Smooth muscle cell (in vitro differentiated cells): ENCODE results near the gene KAT6B. TPM values are rescaled to one million over a fixed set of nuclear protein-coding genes. Genes with fewer than 3 reads are reported as not detected.

Source experiments
- DNase-seq: peaks from one replicate; lab custom pipeline; 2025; ENCODE audit not compliant: unreplicated experiment; lab: John Stamatoyannopoulos, UW
- H2AFZ ChIP-seq: fragments of 200-600 bp; sonication (generic); 2 replicates; pipeline ENCODE4 v1.6.0; 2016; ENCODE audit warnings: antibody characterized with exemption, low read depth, mild to moderate bottlenecking
- H3F3A ChIP-seq: fragments of 200-600 bp; sonication (generic); 2 replicates; pipeline ENCODE4 v1.6.0; 2017; ENCODE audit warnings: antibody characterized with exemption, low read depth
- H3K27ac ChIP-seq: fragments of 200-600 bp; sonication (generic); 2 replicates; pipeline ENCODE4 v1.5.1; 2016; ENCODE audit warnings: low read depth, mild to moderate bottlenecking
- H3K27me3 ChIP-seq: fragments of 200-600 bp; sonication (generic); 2 replicates; pipeline ENCODE4 v1.6.1; 2016; ENCODE audit warnings: low read depth, mild to moderate bottlenecking
- H3K36me3 ChIP-seq: fragments of 200-600 bp; sonication (generic); 2 replicates; pipeline ENCODE4 v1.5.1; 2016; ENCODE audit warnings: low read depth
- H3K4me1 ChIP-seq: fragments of 200-600 bp; sonication (generic); 2 replicates; pipeline ENCODE4 v1.5.1; 2016; ENCODE audit warnings: low read depth
- H3K4me2 ChIP-seq: fragments of 200-600 bp; sonication (generic); 2 replicates; pipeline ENCODE4 v1.6.0; 2016; ENCODE audit warnings: mild to moderate bottlenecking
- H3K4me3 ChIP-seq: fragments of 200-600 bp; sonication (generic); 2 replicates; pipeline ENCODE4 v1.5.1; 2016; ENCODE audit warnings: mild to moderate bottlenecking
- H3K79me2 ChIP-seq: fragments of 200-600 bp; sonication (generic); 2 replicates; pipeline ENCODE4 v1.6.0; 2016; ENCODE audit warnings: low read depth, mild to moderate bottlenecking
- H3K9ac ChIP-seq: fragments of 200-600 bp; sonication (generic); 2 replicates; pipeline ENCODE4 v1.6.0; 2016; ENCODE audit warnings: low read depth
- H3K9me3 ChIP-seq: fragments of 200-600 bp; sonication (generic); replicated peaks from 2 replicates; pipeline ENCODE4 v1.5.1; 2016; ENCODE audit warnings: low read depth
- H4K20me1 ChIP-seq: fragments of 200-600 bp; sonication (generic); 2 replicates; pipeline ENCODE4 v1.6.0; 2016; ENCODE audit warnings: low read depth
- WGBS: methylation state at CpG from one replicate; pipeline ENCODE4 v1.1.7; 2016; ENCODE audit warnings: low lambda C conversion rate; 5-methylcytosine and 5-hydroxymethylcytosine counted together
- polyA plus RNA-seq: library from polyadenylated mRNA; unstranded; fragments of >200 nt; fragmentation: Nextera tagmentation; extraction: Ambion mirVana; gene quantifications from 2 replicates; pipeline ENCODE4 v1.2.1, GENCODE V29; 2016
- total RNA-seq: library from RNA; depleted of rRNA; stranded (reverse); fragments of >200 nt; gene quantifications from 2 replicates; pipeline ENCODE4 v1.2.3, GENCODE V29; 2014
- TF ChIP-seq, protein P1 (sequence below): fragments of 200-600 bp; sonication (generic); IDR thresholded peaks from 2 replicates; pipeline ENCODE4 v1.5.1; 2017; ENCODE audit warnings: borderline replicate concordance, mild to moderate bottlenecking, antibody characterized with exemption; ENCODE audit not compliant: insufficient read depth, poor library complexity, severe bottlenecking

The KAT6B gene
- total and polyA plus RNA-seq, 2 experiments from 2014 or later = 9.0 to 19.8 TPM

DNA sequence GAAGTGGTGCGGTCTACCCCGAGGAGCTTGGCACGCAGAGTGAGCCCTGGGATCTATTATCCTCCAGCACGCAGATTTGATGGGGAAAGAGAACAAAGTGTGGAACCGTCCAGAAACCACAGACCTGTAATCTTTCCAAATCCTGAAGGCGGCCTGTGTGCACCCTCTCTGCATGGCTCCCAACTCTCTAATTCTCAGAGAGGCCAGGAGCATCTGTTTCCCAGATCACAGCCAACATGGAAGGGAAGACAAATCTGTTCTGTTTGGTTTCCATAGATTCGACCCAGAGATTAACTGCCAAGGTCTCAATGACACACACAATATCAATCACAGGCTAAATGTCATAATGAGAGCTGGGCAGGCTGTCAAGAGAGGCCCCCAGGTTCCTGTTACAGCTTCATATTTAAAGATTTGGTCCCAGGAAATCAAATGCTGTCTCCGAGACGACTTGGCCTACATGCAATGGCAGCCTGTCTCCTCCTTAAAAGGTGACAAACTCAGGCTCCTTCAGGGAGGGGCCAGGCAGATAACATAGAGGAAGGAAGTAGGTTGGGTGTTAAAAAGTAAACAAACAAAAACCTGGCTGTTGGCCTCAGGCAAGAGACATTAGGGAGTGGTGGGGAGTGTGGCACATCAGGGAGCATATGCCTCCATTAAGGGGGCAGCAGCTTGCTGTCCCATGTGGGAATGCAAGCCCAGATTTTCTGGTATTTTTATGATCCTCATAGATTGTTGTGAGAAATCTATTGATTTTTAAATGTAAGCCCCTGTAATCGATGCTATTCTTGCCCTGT is 236.3 kb downstream of the KAT6B start:
- Histone ChIP-seq H3K36me3 (no peaks in the 10 kb centered on the region), H3F3A (no peaks in the 10 kb centered on the region), H3K27ac (no peak overlapping the region), H2AFZ (no peak overlapping the region), H3K4me3 (no peak overlapping the region), H3K9ac (no peak overlapping the region), H3K4me2 (no peak overlapping the region), H3K9me3 (no peaks in the 10 kb centered on the region), H3K27me3 (no peaks in the 10 kb centered on the region), H4K20me1 (no peaks in the 10 kb centered on the region), H3K4me1 (no peaks in the 10 kb centered on the region), H3K79me2 (no peaks in the 10 kb centered on the region)
- TF ChIP-seq, protein P1, sequence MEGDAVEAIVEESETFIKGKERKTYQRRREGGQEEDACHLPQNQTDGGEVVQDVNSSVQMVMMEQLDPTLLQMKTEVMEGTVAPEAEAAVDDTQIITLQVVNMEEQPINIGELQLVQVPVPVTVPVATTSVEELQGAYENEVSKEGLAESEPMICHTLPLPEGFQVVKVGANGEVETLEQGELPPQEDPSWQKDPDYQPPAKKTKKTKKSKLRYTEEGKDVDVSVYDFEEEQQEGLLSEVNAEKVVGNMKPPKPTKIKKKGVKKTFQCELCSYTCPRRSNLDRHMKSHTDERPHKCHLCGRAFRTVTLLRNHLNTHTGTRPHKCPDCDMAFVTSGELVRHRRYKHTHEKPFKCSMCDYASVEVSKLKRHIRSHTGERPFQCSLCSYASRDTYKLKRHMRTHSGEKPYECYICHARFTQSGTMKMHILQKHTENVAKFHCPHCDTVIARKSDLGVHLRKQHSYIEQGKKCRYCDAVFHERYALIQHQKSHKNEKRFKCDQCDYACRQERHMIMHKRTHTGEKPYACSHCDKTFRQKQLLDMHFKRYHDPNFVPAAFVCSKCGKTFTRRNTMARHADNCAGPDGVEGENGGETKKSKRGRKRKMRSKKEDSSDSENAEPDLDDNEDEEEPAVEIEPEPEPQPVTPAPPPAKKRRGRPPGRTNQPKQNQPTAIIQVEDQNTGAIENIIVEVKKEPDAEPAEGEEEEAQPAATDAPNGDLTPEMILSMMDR = no peak
- no peak for DNase-seq
- 86% methylated on average over 10 of the region's 10 CpGs for WGBS

DNA sequence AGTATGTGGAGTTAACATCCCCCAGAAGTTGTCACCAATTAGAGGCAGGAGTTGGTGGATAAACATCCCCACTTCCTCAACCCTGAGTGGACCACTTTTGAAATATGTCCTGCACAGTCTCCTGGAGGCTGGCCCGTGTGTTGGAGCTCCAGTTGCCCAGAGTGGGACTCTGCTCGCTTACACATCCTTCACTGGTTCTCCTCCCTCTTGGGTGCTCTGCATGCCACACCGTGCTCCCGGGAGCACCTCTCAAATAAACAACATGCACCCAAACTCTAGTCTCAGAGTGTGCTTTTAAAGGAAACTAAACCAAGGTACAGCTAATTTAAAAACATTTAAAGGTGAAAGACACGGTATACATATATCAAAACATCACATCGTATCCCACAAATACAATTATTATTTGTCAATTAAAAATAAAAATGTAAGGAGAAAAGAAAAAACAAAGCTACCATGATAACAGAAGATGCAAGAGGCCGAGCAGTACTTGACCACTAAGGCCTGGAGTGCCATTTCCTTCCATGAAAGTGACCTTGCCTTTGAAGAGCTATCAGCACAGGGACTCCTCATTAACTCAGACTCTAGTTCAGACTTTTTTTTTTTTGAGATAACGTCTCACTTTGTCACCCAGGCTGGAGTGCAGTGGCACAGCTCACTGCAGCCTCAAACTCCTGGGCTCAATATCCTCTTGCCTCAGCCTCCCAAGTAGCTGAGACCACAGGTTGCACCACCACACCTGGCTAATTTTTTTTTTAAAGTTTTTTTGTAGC is 237.2 kb downstream of the KAT6B start:
- Histone ChIP-seq H3K9ac (no peak overlapping the region), H3K4me2 (no peak overlapping the region), H3K4me3 (no peak overlapping the region), H3K9me3 (no peaks in the 10 kb centered on the region), H3K27me3 (no peaks in the 10 kb centered on the region), H3K27ac (no peak overlapping the region), H3K79me2 (no peaks in the 10 kb centered on the region), H3F3A (no peaks in the 10 kb centered on the region), H3K36me3 (no peaks in the 10 kb centered on the region), H4K20me1 (no peaks in the 10 kb centered on the region), H2AFZ (no peak overlapping the region), H3K4me1 (no peaks in the 10 kb centered on the region)
- 89% methylated on average over 8 of the region's 8 CpGs for WGBS
- DNase-seq = no peak
- TF ChIP-seq, protein P1 = no peak

DNA sequence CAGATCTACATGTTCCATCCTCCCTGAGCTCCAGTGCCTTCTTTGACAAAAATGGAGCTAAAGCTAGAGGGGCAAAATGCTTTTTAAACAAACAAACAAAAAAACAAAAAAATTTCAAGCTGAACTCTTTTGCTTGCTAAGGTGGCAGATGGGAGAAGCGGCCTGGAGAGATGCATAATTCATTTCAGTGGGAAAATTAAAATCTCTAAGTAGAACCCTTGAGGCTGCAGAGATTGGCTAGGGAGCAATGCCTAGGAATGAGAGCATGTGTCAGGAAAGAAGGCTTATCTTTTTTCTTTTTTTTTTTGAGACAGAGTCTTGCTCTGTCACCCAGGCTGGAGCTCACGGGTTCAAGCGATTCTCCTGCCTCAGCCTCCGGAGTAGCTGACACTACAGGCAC is 238.7 kb downstream of the KAT6B start:
- TF ChIP-seq, protein P1 = no peak
- no peaks in the 10 kb centered on the region for H3K36me3 ChIP-seq
- DNase-seq = no peak
- H3K9me3 ChIP-seq = no peaks in the 10 kb centered on the region
- no peaks in the 10 kb centered on the region for H3K79me2 ChIP-seq
- no peak overlapping the region for H3K4me3 ChIP-seq
- no peaks in the 10 kb centered on the region for H3K27me3 ChIP-seq
- H2AFZ ChIP-seq = no peak overlapping the region
- H3K4me1 ChIP-seq = no peaks in the 10 kb centered on the region
- H3K27ac ChIP-seq = no peak overlapping the region
- H3K9ac ChIP-seq = no peak overlapping the region
- no peaks in the 10 kb centered on the region for H4K20me1 ChIP-seq
- WGBS = 95% methylated on average over 4 of the region's 4 CpGs
- H3K4me2 ChIP-seq = no peak overlapping the region
- H3F3A ChIP-seq = no peaks in the 10 kb centered on the region
